ENCODE measurements around the gene SOX10.

SOX10 gene

DNA sequence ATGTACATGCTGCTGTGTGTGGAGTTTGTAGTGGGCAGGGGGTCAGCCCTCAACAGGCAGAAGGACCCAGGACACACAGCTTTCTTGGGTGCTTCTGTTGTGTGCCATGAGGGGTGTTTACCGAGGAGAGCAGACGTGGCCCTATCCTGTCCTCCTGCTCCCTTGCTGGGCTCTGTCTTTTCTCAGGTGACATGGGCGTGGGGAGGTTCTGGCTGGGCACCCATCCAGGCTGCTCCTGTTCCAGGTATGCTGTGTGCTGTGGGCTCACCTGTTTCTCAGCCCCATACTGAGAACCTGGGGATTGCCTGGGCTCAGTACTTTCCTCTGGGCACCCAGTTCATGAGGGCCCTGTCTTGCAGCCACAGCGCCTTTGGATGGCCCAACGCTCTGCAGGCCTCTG is 55.0 kb downstream of the SOX10 start:
- no peak for DNase-seq

DNA sequence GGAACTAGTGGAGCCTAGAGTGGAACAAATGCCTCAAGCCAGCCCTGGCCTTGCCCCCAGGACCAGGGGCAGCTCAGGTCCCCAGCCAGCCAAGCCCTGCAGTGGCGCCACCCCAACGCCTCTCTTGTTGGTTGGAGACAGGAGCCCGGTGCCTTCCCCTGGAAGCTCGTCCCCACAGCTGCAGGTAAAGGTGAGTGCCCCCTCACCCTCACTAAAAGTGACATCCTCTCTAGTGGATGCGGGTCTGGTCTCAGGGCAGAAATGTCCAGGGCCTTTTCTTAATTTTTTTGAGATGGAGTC is 56.8 kb downstream of the SOX10 start:
- DNase-seq, result no peak

DNA sequence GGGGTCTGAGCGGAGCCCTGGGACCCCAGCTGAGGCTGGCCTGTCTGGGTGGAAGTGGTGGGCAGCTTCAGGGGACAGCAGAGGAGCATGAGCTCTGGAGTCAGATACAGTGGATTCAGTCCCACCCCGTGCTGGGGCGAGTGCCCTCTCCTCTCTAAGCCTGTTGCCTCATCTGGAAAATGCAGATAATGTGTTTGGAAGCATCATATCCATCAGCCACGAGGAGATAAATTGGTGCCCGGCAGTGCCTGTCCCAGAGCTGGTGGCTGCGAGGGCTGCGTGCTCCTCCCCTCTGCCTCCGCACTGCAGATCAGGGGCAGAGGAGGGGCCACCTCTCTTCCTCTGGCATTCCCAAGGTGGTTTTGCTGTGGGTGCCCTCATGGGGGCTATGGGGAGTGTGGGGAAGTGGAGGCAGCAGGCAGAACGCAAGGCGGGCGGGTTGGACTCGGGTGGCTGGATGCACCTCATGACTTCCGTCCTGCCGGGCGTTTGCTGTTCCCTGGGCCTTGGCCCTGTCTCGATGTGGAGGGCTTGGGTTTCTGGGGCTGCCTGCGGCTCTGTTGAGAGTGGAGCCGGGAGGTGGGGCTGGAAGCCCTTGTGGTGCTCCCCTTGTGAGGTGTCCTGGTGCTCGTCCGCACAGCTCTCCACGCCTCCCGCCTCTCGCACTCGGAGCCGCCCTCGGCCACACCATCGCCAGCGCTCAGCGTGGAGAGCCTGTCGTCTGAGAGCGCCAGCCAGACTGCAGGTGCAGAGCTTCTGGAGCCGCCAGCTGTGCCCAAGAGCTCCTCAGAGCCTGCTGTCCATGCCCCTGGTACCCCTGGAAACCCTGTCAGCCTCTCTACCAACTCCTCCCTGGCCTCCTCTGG is 57.4 kb downstream of the SOX10 start:
- DNase-seq, result no peak

DNA sequence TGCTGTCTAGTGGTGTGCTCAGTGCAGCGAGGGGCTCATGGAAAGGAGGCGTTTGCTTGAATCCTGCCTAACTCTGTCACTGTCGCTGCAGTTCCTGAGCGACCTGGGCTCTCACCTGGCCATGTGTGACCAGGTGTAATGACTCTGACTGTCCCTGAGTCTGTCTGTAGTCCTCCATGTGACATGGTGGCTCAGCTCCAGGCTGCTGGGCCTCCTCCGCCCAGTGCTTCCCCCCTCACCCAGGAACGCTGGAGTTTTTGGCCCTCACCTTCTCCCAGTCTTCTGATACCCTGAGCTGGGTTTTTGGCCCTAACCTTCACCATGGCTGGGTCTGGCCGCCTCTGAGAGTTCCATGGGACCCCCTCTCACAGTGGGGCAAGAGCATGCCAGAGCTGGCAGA is 58.0 kb downstream of the SOX10 start:
- no peak for DNase-seq

DNA sequence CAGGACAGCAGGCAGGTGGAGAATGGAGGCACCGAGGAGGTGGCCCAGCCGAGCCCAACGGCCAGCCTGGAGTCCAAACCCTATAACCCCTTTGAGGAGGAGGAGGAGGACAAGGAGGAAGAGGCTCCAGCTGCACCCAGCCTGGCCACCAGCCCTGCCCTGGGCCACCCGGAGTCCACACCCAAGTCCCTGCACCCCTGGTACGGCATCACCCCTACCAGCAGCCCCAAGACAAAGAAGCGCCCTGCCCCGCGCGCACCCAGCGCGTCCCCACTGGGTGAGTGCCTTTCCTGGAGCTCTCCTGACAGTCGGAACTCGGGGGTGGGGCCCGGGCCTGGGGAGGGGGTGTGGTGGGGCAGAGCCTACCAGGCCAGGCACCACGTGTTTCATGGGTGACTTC is 58.6 kb downstream of the SOX10 start:
- DNase-seq, result no peak

DNA sequence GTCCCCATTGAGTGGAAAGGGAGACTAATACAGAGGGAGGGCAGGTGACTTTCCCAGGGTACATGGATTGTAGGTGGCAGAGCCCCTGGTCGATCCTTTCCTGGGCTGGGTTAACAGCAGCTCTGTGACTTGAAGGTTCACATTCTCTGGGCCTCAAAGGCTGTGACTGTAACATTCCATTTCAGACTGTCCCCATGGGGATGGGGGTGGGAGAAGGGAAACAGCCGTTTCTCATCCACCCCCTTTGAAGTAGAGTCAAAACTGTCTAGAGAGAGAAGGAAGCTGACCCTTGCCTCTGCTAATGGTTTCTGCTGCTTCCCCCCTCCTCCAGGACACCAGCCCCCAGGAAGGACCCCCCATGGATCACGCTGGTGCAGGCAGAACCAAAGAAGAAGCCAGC is 59.0 kb downstream of the SOX10 start:
- DNase-seq, result no peak

DNA sequence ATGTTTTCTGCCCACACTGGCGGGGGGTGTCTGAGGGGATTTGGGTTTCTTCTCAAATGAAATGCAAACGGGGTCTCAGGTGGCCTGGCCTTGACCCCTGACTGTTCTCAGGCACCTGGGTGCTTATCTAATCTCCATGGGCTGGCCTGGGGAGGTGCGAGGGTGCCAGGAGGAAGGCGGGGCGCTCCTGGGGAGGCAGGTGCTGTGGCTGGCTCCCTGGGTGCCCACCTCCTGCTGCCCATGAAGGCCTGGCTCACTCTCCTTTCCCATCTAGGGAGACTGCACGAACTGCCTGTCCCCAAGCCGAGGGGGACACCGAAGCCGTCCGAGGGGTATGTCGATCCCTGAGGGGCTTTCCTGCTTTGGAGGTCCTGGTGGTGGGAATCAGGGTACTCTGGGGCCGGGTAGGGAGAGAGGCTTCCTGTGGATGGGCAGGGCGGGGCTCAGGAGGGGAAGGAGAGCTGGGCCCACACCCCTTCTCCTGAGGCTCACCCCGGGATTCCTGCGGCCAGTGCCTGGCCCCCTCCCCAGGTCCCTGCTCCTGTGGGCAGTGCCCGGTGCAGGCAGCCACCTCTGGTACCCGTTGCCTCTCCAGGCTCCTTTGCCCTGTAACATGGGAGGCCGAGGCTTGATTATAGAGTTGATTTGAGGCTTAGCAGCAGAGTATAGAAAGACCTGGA is 59.8 kb downstream of the SOX10 start:
- no peak for DNase-seq

DNA sequence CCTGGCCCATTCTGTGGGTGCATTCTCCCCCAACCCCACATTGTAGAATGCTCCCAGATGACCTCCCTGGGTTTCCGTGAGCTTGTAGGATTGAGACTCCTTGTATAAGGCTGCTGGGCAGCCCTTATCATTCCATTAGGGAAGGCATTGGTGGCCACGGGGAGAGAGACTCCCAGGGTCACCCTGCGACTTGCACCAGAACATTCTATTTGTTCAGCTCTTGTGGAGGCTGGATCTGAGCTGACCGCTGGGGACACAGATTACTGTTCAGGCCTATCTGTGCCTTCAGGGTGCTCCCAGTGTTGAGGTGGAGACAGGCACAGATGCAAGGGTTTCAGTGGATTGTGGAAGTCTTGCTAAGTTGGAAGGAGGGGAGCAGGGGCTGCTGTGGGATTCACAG is 60.4 kb downstream of the SOX10 start:
- DNase-seq, result no peak

All from CD4-positive, alpha-beta T cell treated with Interferon alpha-2 for 1 hour (primary cell).